ENCODE measurements around the gene WDR91. TPM values are rescaled to one million over a fixed set of nuclear protein-coding genes. Genes with fewer than 3 reads are reported as not detected.

Gene WDR91
- polyA plus RNA-seq, 2 of the 4 experiments (the other 2 are of a cell fraction) = 5.1 to 5.3 TPM

DNA sequence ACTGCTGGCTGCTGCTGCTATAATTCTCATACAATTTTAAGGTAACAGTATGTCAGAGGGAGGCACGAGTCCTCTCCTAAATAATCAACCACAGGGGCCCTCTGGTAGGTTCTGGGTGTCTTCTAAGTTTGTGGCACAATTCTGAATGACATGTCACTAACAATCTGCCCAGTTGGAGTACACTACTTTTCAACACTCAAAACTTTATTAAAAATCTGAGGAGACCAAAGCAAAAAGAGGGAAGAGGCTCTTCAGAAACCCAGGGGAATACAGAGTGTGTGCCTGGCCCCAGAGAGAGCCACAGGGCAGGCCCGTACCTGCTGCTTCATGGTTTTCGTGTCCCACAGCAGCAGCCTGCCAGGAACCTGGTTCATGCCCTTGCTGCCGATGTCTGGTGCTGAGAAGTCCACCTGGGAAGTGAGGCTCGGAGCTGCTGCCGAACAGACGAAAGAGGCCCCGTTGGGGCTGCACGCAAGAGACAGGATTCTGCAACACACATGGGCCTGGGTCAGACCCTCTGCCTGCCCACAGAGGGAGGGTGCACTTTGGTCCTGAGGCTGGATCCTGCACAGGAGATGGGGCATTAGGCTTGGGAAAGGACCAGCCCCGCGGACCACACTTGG is 18.3 kb downstream of the WDR91 start (continued):
- no peak for TF ChIP-seq RFX5 (IDR thresholded peaks at IDR 0.05)

DNA sequence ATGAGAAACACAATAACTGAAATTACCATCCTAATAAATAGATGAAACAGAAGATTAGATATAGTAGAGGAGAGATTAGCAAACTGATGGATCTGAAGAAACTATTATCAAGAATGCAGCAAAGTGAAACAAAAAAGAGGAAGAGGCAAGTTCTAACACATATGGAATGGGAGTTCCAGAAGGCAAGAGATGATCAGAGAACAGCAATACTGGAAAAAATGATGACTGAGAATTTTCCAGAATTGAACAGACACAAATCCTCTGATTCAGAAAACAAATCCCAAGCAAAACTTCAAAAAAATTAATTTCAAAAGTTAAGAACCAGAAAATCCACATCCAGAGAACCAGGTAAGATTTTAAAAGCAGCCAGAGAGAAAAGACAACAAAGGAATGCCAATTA is 20.6 kb downstream of the WDR91 start:
- POLR2A ChIA-PET = no interaction called here
- CTCF ChIA-PET = interaction anchor here (1.8 kb wide), 1 partner anchor 20 kb away, joined by 5 read pairs; no protein-coding TSS in a partner anchor
- ATAC-seq = no peak

DNA sequence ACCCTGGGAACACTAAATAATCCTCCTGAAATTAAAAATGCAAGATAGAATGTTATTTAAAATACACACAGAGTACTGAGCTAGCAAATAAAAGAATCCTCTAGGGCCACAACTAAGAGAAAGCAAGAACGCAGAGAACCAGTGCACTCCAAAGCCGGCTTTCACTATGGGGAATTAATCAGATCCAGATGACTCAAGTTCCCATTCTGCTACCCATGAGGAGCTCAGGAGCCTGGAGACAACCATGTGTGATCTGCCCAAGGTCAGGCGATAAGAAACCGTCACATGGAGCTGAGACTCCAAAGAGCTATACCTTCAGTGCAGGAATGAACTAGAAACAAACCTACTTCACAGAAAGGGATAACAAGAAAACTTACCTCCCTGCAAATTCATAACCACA is 21.4 kb downstream of the WDR91 start:
- H3K4me3 ChIP-seq = no peak overlapping the region
- H3K27ac ChIP-seq = no peak overlapping the region
- no peak for FAIRE-seq
- WGBS (ENCODE audit: missing lambda C conversion rate) = 92% methylated on average over 4 of the region's 4 CpGs
- no peak overlapping the region for H3K4me2 ChIP-seq
- no peak for DNase-seq (ENCODE audit: low read depth in 1 of 2, low spot score in 1 of 2)
- TF ChIP-seq ZSCAN20 (CRISPR knock-in tag; IDR thresholded peaks at IDR 0.05) = no peak
- no peak for TF ChIP-seq NFE2L2 (conservative IDR thresholded peaks at IDR 0.05; ENCODE audit: low read length)
- TF ChIP-seq EHF (CRISPR knock-in tag; IDR thresholded peaks at IDR 0.05) = no peak
- TF ChIP-seq BHLHE40 (IDR thresholded peaks at IDR 0.05; ENCODE audit: low read depth, low read length) = no peak
- no peak for TF ChIP-seq FOSB (CRISPR knock-in tag; IDR thresholded peaks at IDR 0.05)
- ChIA-PET POLR2A (no interaction called here), CTCF (interaction anchor here (1.8 kb wide), 1 partner anchor 19 kb away, joined by 5 read pairs; no protein-coding TSS in a partner anchor)
- no peak for ATAC-seq
- no peaks in the 10 kb centered on the region for H3K4me1 ChIP-seq
- no peaks in the 10 kb centered on the region for H3K9me3 ChIP-seq

More for the DNA sequence above, 20.6 kb downstream of the WDR91 start:
- H3K9me3 ChIP-seq = no peaks in the 10 kb centered on the region
- TF ChIP-seq, protein P1, sequence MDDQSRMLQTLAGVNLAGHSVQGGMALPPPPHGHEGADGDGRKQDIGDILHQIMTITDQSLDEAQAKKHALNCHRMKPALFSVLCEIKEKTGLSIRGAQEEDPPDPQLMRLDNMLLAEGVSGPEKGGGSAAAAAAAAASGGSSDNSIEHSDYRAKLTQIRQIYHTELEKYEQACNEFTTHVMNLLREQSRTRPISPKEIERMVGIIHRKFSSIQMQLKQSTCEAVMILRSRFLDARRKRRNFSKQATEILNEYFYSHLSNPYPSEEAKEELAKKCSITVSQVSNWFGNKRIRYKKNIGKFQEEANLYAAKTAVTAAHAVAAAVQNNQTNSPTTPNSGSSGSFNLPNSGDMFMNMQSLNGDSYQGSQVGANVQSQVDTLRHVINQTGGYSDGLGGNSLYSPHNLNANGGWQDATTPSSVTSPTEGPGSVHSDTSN (IDR thresholded peaks at IDR 0.05) = no peak
- TF ChIP-seq CEBPB (IDR thresholded peaks at IDR 0.05) = no peak
- TF ChIP-seq TP53 (CRISPR knock-in tag; IDR thresholded peaks at IDR 0.05) = no peak
- TF ChIP-seq HEYL (CRISPR knock-in tag; IDR thresholded peaks at IDR 0.05) = no peak
- TF ChIP-seq ZC3H11A (IDR thresholded peaks at IDR 0.05) = no peak
- TF ChIP-seq RCOR1 (IDR thresholded peaks at IDR 0.05; ENCODE audit: low read depth, low read length) = no peak
- no peak for TF ChIP-seq CBX2 (IDR thresholded peaks at IDR 0.05; ENCODE audit: borderline replicate concordance, low read depth)
- TF ChIP-seq POLR2A (IDR thresholded peaks at IDR 0.05; ENCODE audit: low read length) = no peak
- TF ChIP-seq, protein P2, sequence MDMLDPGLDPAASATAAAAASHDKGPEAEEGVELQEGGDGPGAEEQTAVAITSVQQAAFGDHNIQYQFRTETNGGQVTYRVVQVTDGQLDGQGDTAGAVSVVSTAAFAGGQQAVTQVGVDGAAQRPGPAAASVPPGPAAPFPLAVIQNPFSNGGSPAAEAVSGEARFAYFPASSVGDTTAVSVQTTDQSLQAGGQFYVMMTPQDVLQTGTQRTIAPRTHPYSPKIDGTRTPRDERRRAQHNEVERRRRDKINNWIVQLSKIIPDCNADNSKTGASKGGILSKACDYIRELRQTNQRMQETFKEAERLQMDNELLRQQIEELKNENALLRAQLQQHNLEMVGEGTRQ (IDR thresholded peaks at IDR 0.05) = no peak
- TF ChIP-seq MAFK (IDR thresholded peaks at IDR 0.05; ENCODE audit: partially characterized antibody) = no peak
- TF ChIP-seq HDAC2 (IDR thresholded peaks at IDR 0.05) = no peak
- no peak overlapping the region for H3K4me3 ChIP-seq
- no peak for DNase-seq (ENCODE audit: low read depth in 1 of 2, low spot score in 1 of 2)
- H3K27ac ChIP-seq = no peak overlapping the region
- no peak overlapping the region for H3K4me2 ChIP-seq
- no peaks in the 10 kb centered on the region for H3K4me1 ChIP-seq
- no peak for FAIRE-seq

DNA sequence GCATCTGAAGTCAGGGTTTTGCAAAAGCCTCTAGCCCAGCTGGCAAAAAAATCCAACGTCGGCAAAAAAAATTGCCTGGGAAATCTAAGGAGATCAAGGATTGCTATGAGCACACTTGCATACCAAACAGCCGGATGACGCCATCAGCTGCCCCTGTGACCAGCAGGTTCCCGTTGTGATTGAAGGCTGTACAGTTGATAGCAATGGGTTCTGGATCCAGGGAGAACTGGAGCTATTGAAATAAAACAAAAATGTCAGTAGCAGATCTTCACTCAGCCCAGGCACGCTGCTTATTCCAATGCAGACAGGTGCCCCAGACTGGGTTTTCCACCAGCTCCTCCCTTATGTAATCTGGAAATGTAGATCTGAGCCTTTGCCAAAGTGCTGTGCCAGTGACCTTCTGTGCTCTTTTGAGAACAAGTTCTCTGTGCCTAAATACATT is 22.1 kb downstream of the WDR91 start:
- Histone ChIP-seq H3K4me2 (no peak overlapping the region), H3K4me1 (no peaks in the 10 kb centered on the region), H3K4me3 (no peak overlapping the region), H3K27ac (no peak overlapping the region), H3K9me3 (no peaks in the 10 kb centered on the region)
- 89% methylated on average over 6 of the region's 6 CpGs for WGBS (ENCODE audit: missing lambda C conversion rate)
- CTCF ChIA-PET = interaction anchor here (0.7 kb wide), 2 partner anchors 16 to 242 kb away, joined by 3 read pairs; no protein-coding TSS in a partner anchor
- no peak for DNase-seq (ENCODE audit: low read depth in 1 of 2, low spot score in 1 of 2)
- ATAC-seq = no peak
- TF ChIP-seq EHMT2 (IDR thresholded peaks at IDR 0.05; ENCODE audit: low read depth) (no peak), TP53 (CRISPR knock-in tag; IDR thresholded peaks at IDR 0.05) (no peak), MAFK (IDR thresholded peaks at IDR 0.05; ENCODE audit: partially characterized antibody) (peak; percentile 79)
- POLR2A ChIA-PET = no interaction called here
- no peak for FAIRE-seq
